HG02852 (cell line): ENCODE measurements around the gene DLEC1.
"Not testable (repeated sequence)": the region's sequence is repeated elsewhere in the genome, so short reads cannot be mapped to it uniquely, and the experiment has no call there.

ENCODE experiments used
- ATAC-seq: cut with Tn5 transposase; IDR thresholded peaks from one replicate; pipeline ENCODE4 v1.9.1; 2021; ENCODE audit warnings: mild to moderate bottlenecking, moderate library complexity; ENCODE audit not compliant: unreplicated experiment

Gene DLEC1

DNA sequence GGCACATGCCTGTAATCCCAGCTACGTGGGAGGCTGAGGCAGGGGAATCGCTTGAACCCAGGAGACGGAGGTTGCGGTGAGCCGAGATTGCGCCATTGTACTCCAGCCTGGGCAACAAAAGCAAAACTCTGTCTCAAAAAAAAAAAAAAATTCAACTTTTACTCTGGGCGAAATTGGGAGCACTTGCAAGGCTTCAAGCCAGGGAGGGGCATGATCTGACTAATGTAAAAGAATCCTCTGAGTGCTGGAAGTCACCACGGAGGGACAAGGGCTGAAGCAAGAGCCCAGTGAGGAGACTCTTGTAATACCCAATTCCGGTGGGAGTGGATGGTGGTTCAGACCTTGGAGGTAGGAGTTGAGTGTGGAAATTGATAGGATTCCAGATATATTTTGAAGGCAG lies 4.7 kb upstream of the DLEC1 start:
- ATAC-seq = not testable (repeated sequence)

GRCh38 chr3:38036286-38036685 lies 2.7 kb upstream of the DLEC1 start:
- no peak for ATAC-seq

DNA sequence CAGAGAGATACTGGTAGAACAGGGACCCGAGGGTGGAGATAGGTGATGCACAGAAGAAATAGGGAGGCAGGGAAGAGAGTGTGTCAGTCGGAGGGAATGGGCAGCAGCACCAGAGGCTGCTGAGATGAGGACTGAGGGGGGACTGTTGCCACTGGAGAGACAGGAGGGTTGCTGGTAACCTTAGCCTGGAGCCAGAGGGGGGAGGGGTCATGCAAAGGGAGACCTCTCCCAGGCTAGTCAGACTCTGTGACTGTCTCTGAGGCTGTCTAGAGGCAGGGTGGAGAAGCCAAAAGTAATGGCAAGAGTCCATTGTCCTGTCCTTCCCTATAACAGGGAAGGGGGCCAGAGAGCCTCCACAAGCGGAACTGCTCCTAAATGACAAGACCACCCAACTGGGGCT lies 2.1 kb upstream of the DLEC1 start:
- no peak for ATAC-seq

DNA sequence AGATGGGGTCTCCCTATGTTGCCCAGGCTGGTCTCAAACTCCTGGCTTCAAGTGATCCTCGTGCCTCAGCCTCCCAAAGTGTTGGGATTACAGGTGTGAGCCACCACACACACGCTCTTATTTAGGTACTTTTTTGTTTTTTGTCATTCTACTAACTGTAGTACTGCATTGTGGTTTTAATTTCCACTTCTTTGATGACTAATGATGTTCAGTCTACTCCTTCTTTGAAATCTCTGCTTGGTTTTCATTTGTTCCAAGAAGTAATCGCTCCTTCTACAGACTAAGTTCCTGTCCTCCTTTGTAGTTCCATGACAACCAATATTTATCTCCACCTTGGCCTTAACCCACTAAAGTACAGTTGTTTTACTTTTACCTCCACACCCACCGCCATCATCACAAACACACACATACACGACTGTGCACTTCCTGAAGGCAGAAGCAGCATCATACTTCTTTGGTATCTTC lies 529 bp upstream of the DLEC1 start:
- no peak for ATAC-seq

DNA sequence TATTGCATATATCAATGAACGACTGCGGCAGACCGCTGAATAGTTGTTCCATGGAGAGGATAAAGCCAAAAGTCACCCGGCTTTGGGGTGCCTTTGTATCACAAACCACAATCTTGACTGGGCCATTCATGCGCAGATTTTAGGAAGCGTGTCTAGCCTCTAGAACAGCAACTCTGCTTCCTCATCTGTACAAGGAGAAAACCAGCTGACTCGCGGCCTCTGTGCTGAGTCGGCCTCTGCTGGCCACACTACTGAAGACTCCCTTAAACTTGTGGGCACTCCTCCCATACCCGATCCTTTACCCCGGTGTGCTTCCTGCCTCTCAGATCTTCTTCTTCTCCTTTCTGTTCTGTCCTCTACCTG lies 872 bp downstream of the DLEC1 start:
- ATAC-seq = peak; percentile 54

- ATAC-seq = no peak
Observed at GRCh38 chr3:38040401-38040800, 1.4 kb downstream of the DLEC1 start.

DNA sequence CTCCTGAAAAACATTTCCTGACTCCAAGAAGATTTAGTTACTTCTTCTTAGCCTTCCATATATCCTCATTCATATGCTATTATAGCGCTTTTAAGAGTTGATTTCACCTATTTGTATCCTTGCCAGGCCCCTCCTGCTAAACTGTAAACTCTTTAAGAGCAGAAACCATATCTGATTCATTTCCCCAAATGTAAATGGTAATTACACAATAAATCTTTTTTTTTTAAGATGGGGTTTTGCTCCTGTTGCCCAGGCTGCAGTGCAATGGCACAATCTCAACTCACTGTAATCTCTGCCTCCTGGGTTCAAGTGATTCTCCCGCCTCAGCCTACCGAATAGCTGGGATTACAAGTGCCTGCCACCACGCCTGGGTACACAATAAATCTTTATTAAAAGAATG lies 4.5 kb downstream of the DLEC1 start:
- ATAC-seq = no peak

DNA sequence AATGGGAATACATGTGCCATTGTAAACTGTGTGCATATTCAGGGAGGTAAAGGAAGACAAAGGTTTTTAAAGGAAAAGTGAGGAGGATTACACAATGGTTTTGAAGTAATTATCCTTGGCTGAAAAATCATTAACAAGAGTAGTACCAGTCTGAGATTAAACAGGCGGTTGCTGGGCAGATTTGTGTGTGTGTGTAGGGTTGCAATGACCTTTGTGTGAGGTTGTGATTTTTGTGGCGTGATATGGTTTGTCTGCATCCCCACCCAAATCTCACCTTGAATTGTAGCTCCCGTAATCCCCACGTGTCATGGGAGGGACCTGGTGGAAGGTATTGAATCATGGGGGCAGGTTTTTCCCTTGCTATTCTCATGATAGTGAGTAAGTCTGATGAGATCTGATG lies 7.0 kb downstream of the DLEC1 start:
- ATAC-seq = no peak

DNA sequence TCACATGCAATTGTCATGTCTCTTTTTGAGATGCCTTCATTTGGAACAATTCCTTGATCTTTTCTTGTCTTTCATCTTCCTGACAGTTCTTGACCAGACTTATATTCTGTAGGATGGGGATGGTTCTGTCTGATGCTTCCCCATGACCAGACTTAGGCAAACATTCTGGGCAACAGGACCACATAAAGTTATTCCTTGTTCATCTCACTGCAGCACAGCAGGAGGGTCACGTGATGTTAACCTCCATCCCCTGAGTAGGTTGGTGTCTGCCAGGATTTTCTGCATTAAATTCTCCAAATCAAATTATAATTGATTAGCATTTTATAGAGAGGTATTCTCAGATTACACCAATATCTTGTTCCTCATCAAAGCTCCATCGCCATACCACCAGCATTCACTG lies 7.8 kb downstream of the DLEC1 start:
- no peak for ATAC-seq

- ATAC-seq = no peak
Observed at GRCh38 chr3:38047896-38048295, 8.9 kb downstream of the DLEC1 start.

GRCh38 chr3:38049358-38050126 lies 10.5 kb downstream of the DLEC1 start:
- ATAC-seq = no peak

DNA sequence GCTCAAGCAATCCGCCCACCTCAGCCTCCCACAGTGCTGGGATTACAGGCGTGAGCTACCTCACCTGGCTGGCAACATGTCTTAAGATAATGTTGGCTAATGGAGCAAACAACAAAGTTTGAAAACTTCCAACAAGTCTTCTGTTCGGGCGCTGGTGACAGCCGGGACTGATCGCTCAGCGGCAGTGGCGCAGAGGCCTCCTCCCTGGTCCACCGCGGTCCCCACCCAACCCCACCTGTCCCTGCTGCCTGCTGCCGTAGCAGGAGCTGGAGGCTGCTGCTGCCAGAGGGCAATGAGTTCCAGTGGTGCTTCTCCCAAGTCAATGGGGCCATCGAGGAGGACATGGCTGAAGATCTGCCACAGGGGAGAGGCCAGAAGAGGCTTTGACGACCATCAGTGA lies 12.1 kb downstream of the DLEC1 start:
- no peak for ATAC-seq

GRCh38 chr3:38053286-38053685 lies 14.3 kb downstream of the DLEC1 start:
- ATAC-seq = not testable (repeated sequence)

GRCh38 chr3:38053813-38054498 lies 14.9 kb downstream of the DLEC1 start:
- ATAC-seq = not testable (repeated sequence)

GRCh38 chr3:38054499-38055001 lies 15.5 kb downstream of the DLEC1 start:
- peak; percentile 61 for ATAC-seq

DNA sequence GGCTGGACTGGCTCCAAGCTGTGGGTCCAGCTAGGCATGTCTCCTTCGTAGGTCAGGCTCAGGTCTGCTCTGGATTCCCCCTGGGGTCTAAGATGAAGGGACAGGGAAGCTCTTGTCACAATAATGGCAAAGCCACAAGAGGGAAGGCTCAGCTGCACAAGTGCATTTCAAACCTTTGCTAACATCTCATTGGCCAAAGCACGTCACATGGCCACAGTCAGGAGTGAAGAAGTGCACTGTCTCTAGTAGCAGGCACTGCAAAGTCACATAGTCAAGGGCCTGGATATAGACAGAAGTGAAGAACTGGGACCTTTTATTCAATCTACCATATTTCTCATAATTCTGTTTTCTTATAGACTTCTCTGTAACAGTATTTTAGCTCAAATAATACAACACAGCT lies 20.1 kb downstream of the DLEC1 start:
- ATAC-seq = no peak

DNA sequence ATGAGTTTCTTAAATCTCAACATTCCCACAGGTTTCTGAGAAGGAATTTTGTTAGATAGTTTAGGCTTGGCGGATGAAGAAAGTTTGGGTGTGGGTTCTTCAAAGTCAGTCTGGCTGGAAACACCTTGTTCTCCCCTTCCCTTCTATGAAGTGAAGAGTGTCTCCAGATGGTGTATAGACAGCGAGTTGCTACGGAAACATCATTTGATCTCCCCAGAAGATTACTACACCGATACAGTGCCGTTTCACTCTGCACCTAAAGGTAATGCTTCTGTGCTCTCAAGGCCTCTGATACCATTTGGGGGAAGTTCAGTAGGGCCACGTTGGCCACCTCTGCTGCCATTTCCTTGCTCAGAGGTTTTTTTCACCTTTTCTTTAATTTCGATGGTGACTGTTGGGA lies 20.6 kb downstream of the DLEC1 start:
- no peak for ATAC-seq

DNA sequence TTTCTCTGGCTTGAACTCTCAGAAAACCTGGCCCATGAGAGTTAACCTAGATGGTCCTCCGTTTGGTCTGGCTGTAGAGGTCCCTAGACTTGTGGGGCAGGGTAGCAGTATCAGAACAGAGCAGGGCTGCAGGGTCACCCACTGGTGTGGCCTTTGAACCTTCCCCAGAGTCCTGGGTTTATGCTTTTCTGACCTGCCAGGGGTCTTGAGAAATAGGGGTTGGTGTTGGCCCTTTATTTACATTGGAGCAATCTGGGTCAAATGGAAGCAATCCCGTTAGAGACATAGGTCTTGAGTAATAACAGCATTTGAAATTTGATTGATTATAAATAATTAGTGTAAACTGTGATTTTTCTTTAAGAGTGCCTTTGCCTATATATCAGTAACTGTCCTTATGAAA lies 23.8 kb downstream of the DLEC1 start:
- ATAC-seq = no peak

DNA sequence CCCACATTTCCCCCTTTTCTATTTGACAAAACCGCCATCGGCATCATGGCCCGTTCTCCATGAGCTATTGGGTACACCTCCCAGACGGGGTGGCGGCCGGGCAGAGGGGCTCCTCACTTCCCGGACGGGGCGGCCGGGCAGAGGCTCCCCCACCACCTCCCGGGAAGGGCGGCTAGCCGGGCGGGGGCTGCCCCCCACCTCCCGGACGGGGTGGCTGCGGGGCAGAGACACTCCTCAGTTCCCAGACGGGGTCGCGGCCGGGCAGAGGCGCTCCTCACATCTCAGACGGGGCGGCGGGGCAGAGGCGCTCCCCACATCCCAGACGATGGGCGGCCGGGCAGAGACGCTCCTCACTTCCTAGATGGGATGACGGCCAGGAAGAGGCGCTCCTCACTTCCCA lies 25.4 kb downstream of the DLEC1 start:
- not testable (repeated sequence) for ATAC-seq

- no peak for ATAC-seq
Observed at GRCh38 chr3:38067508-38068233, 28.7 kb downstream of the DLEC1 start.

DNA sequence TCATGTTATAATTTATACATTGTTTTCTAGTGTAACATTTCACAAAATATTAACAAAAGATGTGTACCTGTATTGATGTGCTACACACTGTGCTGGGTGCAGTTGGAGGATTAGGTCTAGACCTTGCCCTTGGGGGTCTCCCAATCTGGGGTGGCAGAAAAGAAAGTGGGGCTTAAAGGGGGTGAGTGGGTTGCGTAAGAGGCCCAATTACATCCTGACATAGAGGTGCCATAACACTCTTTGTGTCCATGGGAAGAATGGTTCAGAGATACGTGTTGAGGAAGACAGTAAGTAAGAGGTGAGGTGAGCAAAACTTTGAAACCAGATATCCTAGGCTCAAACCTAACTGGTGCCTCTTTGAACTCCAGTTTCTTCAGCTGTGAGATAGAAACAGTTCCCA lies 31.0 kb downstream of the DLEC1 start:
- no peak for ATAC-seq

GRCh38 chr3:38077073-38077472 lies 38.1 kb downstream of the DLEC1 start:
- not testable (repeated sequence) for ATAC-seq
